Pons (tissue), 1 donor: ENCODE measurements around the gene SMCHD1.
"Not testable (repeated sequence)": the region's sequence is repeated elsewhere in the genome, so short reads cannot be mapped to it uniquely, and the experiment has no call there.

Source experiments
- DNase-seq: peaks from one replicate; pipeline ENCODE4 v3.0.0-alpha.2; 2016; ENCODE audit warnings: low spot score

SMCHD1 gene

GRCh38 chr18:2852460-2852859 lies 196.9 kb downstream of the SMCHD1 start:
- DNase-seq, result not testable (repeated sequence)

- DNase-seq, result no peak
Measured at GRCh38 chr18:2853173-2853925, 197.8 kb downstream of the SMCHD1 start.

- no peak for DNase-seq
Measured at GRCh38 chr18:2853926-2854664, 198.6 kb downstream of the SMCHD1 start.
